ENCODE data around the gene APLP2. TPM values are rescaled to one million over a fixed set of nuclear protein-coding genes. Genes with fewer than 3 reads are reported as not detected.

The APLP2 gene
- total and polyA plus RNA-seq, 2 of the 13 experiments (the other 11 are each of a cell fraction or from before 2014, with no cell fraction given), result 315 to 594 TPM

- no peak for TF ChIP-seq THAP9 (CRISPR knock-in tag; IDR thresholded peaks at IDR 0.05; ENCODE audit: borderline replicate concordance)
- no peak for TF ChIP-seq REST (IDR thresholded peaks at IDR 0.05; ENCODE audit: borderline replicate concordance in 1 of 2, low read depth in 1 of 2, low read length in 2 of 2)
- TF ChIP-seq ZNF784 (CRISPR knock-in tag; IDR thresholded peaks at IDR 0.05; ENCODE audit: borderline replicate concordance), result no peak
- no peak for TF ChIP-seq ZHX2 (IDR thresholded peaks at IDR 0.05; ENCODE audit: low read depth)
- no peak for TF ChIP-seq ZHX2 (CRISPR knock-in tag; IDR thresholded peaks at IDR 0.05; ENCODE audit: borderline replicate concordance)
- TF ChIP-seq SRF (IDR thresholded peaks at IDR 0.05; ENCODE audit: low read depth, low read length), result no peak
- TF ChIP-seq ZNF768 (CRISPR knock-in tag; IDR thresholded peaks at IDR 0.05), result no peak
- no peak for TF ChIP-seq ZNF33A (CRISPR knock-in tag; IDR thresholded peaks at IDR 0.05; ENCODE audit: borderline replicate concordance)
- no peak for TF ChIP-seq ZBTB20 (CRISPR knock-in tag; IDR thresholded peaks at IDR 0.05; ENCODE audit: borderline replicate concordance, low read depth)
- TF ChIP-seq ETV5 (CRISPR knock-in tag; IDR thresholded peaks at IDR 0.05; ENCODE audit: borderline replicate concordance), result no peak
- TF ChIP-seq ZNF747 (CRISPR knock-in tag; IDR thresholded peaks at IDR 0.05; ENCODE audit: borderline replicate concordance), result no peak
- TF ChIP-seq PRMT3 (CRISPR knock-in tag; IDR thresholded peaks at IDR 0.05; ENCODE audit: borderline replicate concordance, low read depth), result no peak
- TF ChIP-seq MAZ (IDR thresholded peaks at IDR 0.05; ENCODE audit: borderline replicate concordance, low read depth, low read length), result no peak
- TF ChIP-seq MAZ (CRISPR knock-in tag; IDR thresholded peaks at IDR 0.05; ENCODE audit: low read depth), result no peak
- TF ChIP-seq ATF1 (CRISPR knock-in tag; IDR thresholded peaks at IDR 0.05), result no peak
Observed at GRCh38 chr11:130040281-130040940, 29.3 kb upstream of the APLP2 start (continued).

Measured in HepG2 (cell line).